WI38 (cell line): ENCODE measurements around the gene GNAT1.
"Not testable (repeated sequence)": the region's sequence is repeated elsewhere in the genome, so short reads cannot be mapped to it uniquely, and the experiment has no call there.

Experiments
- H3K4me3 ChIP-seq: 2 replicates; pipeline ENCODE4 v1.5.1; 2011; ENCODE audit warnings: low read depth, mild to moderate bottlenecking, control low read depth, low read length
- CTCF ChIP-seq: IDR thresholded peaks from 2 replicates; pipeline ENCODE4 v1.5.1; 2012; ENCODE audit warnings: low read depth, mild to moderate bottlenecking, control low read depth, low read length

Gene GNAT1

GRCh38 chr3:50238549-50239026 lies 47.2 kb downstream of the GNAT1 start:
- peak overlapping the region; percentile 98 for H3K4me3 ChIP-seq
- no peak for TF ChIP-seq CTCF

- H3K4me3 ChIP-seq: no peak overlapping the region
- TF ChIP-seq CTCF: no peak
These were observed 48.2 kb downstream of the GNAT1 start for GRCh38 chr3:50239649-50240048.

GRCh38 chr3:50241163-50241562 lies 49.8 kb downstream of the GNAT1 start:
- H3K4me3 ChIP-seq: no peak overlapping the region
- TF ChIP-seq CTCF: no peak

- no peak for TF ChIP-seq CTCF
- no peak overlapping the region for H3K4me3 ChIP-seq
These were observed 50.4 kb downstream of the GNAT1 start for GRCh38 chr3:50241713-50242380.

GRCh38 chr3:50242381-50242770 lies 51.0 kb downstream of the GNAT1 start:
- TF ChIP-seq CTCF: no peak
- no peak overlapping the region for H3K4me3 ChIP-seq

GRCh38 chr3:50242851-50243542 lies 51.6 kb downstream of the GNAT1 start:
- H3K4me3 ChIP-seq: no peak overlapping the region
- no peak for TF ChIP-seq CTCF

- no peak for TF ChIP-seq CTCF
- no peak overlapping the region for H3K4me3 ChIP-seq
These were observed 52.1 kb downstream of the GNAT1 start for GRCh38 chr3:50243543-50243895.

GRCh38 chr3:50244813-50245212 lies 53.4 kb downstream of the GNAT1 start:
- not testable (repeated sequence) for H3K4me3 ChIP-seq
